ENCODE data around the gene CDC42EP5. TPM values are rescaled to one million over a fixed set of nuclear protein-coding genes. Genes with fewer than 3 reads are reported as not detected.

The CDC42EP5 gene
- polyA plus RNA-seq, 1 of the 3 experiments (the other 2 are of a cell fraction) = 13.5 TPM

- Histone ChIP-seq H3K9ac (peak overlapping the region; percentile 67), H3K4me1 (ENCODE audit: control insufficient read depth in 1 of 2, insufficient read depth in 2 of 2, low read depth in 1 of 2, low read length in 1 of 2) (peaks cover 0 to 17% of the 10 kb centered on the region in 2 experiments; a peak in 1 of 4 replicates), H3K27ac (ENCODE audit: low read depth in 2 of 2, low read length in 1 of 2) (peak overlapping the region; percentile 65 to 67), H3K79me2 (ENCODE audit: insufficient read depth) (no peaks in the 10 kb centered on the region), H3K9me3 (no peaks in the 10 kb centered on the region), H3K27me3 (ENCODE audit: insufficient read depth) (no peaks in the 10 kb centered on the region; the same call in 1 of the 2 replicates), H2AFZ (ENCODE audit: low read depth) (peak overlapping the region; percentile 86), H4K20me1 (ENCODE audit: insufficient read depth) (peaks cover 9% of the 10 kb centered on the region), H3K4me3 (ENCODE audit: low read depth in 2 of 2, low read length in 1 of 2) (peak overlapping the region; percentile 63 to 77), H3K4me2 (peak overlapping the region; percentile 92), H3F3A (replicated peaks; ENCODE audit: insufficient read depth) (peaks cover 24% of the 10 kb centered on the region), H3K36me3 (replicated peaks in 1 of 2; ENCODE audit: control insufficient read depth in 1 of 2, insufficient read depth in 2 of 2, low read length in 1 of 2) (peaks cover 0 to 19% of the 10 kb centered on the region in 2 experiments), H3K9me2 (no peaks in the 10 kb centered on the region)
- peak; percentile 92 for DNase-seq
- whole genome bisulfite sequencing (ENCODE audit: low lambda C conversion rate) = 13% methylated on average over 31 of the region's 87 CpGs
- ChIA-PET POLR2A (no interaction called here), CTCF (interaction anchor here (0.6 to 1.7 kb wide), 4 partner anchors 13 to 33 kb away, joined by 3 to 5 read pairs (median 4); no protein-coding TSS in a partner anchor)
- TF ChIP-seq NRF1 (IDR thresholded peaks at IDR 0.05; ENCODE audit: low read depth, low read length) (no peak), MAX (IDR thresholded peaks at IDR 0.05; ENCODE audit: low read depth) (peak; percentile 75), CHD2 (IDR thresholded peaks at IDR 0.05; ENCODE audit: low read length, partially characterized antibody) (no peak), NFIC (IDR thresholded peaks at IDR 0.05; ENCODE audit: borderline replicate concordance) (no peak), TAF1 (IDR thresholded peaks at IDR 0.05; ENCODE audit: borderline replicate concordance, low read depth, low read length) (peak; percentile 21; the same call in 1 of the 2 replicates), CTCF (IDR thresholded peaks at IDR 0.05) (no peak), SMC3 (IDR thresholded peaks at IDR 0.05; ENCODE audit: low read depth, low read length) (no peak), FOXM1 (IDR thresholded peaks at IDR 0.05; ENCODE audit: low read depth) (no peak), RXRA (IDR thresholded peaks at IDR 0.05; ENCODE audit: borderline replicate concordance, low read depth) (no peak), FOSL2 (IDR thresholded peaks at IDR 0.05; ENCODE audit: borderline replicate concordance, low read depth) (no peak), GABPA (IDR thresholded peaks at IDR 0.05; ENCODE audit: low read depth) (no peak), POLR2AphosphoS5 (IDR thresholded peaks at IDR 0.05; ENCODE audit: low read depth, low read length) (peak; percentile 76), FOXJ3 (CRISPR knock-in tag; IDR thresholded peaks at IDR 0.05) (no peak), JUND (IDR thresholded peaks at IDR 0.05) (no peak), MXI1 (IDR thresholded peaks at IDR 0.05; ENCODE audit: low read depth, low read length) (peak; percentile 17; the same call in 1 of the 2 replicates), ELF1 (IDR thresholded peaks at IDR 0.05) (no peak), USF2 (IDR thresholded peaks at IDR 0.05; ENCODE audit: borderline replicate concordance, low read depth, low read length) (no peak), SIN3A (IDR thresholded peaks at IDR 0.05; ENCODE audit: borderline replicate concordance, low read depth, low read length) (no peak)
Measured at GRCh38 chr19:54464630-54465425, 8.3 kb downstream of the CDC42EP5 start.
